ENCODE results near the gene CFDP1. TPM values are rescaled to one million over a fixed set of nuclear protein-coding genes. Genes with fewer than 3 reads are reported as not detected.

Gene CFDP1
- total and polyA plus RNA-seq, 2 donors (not counting 3 experiments of a cell fraction or from before 2014, with no cell fraction given): 17.8 to 53.8 TPM

- no TSS peak for BruUV-seq (replicated peaks)
- Histone ChIP-seq H3K79me2 (ENCODE audit: control insufficient read depth, insufficient read depth, low read length) (peaks cover 2% of the 10 kb centered on the region), H3K4me1 (ENCODE audit: control insufficient read depth, extremely low read depth, insufficient read depth, low read length) (peaks cover 42% of the 10 kb centered on the region), H3K4me2 (ENCODE audit: insufficient read depth, low read length) (no peak overlapping the region), H3K36me3 (ENCODE audit: control insufficient read depth in 2 of 2, extremely low read depth in 1 of 2, insufficient read depth in 2 of 2, low read length in 2 of 2) (no peaks in the 10 kb centered on the region), H3K9me1 (replicated peaks; ENCODE audit: control insufficient read depth, extremely low read depth, insufficient read depth, low read length) (no peaks in the 10 kb centered on the region), H4K20me1 (replicated peaks; ENCODE audit: control insufficient read depth, extremely low read depth, insufficient read depth, low read length) (no peaks in the 10 kb centered on the region), H3K4me3 (replicated peaks in 1 of 3; ENCODE audit: insufficient read depth in 1 of 3, low read depth in 1 of 3, low read length in 3 of 3) (no peak overlapping the region), H3K9me3 (replicated peaks; ENCODE audit: control insufficient read depth, insufficient read depth, low read length) (no peaks in the 10 kb centered on the region), H3K27me3 (ENCODE audit: control insufficient read depth in 2 of 2, insufficient read depth in 2 of 2, low read length in 2 of 2) (no peaks in the 10 kb centered on the region), H2AFZ (ENCODE audit: low read depth, low read length) (no peak overlapping the region), H3K9ac (replicated peaks; ENCODE audit: extremely low read depth, insufficient read depth, low read length) (no peak overlapping the region), H3K27ac (ENCODE audit: insufficient read depth, low read depth, low read length) (no peak overlapping the region)
- DNase-seq (ENCODE audit: low read depth, low spot score): no peak
- ChIA-PET CTCF (interaction anchor here (1.1 to 3.8 kb wide), 3 partner anchors 11 to 33 kb away, joined by 3 to 28 read pairs (median 3); no protein-coding TSS in a partner anchor), POLR2A (no interaction called here)
- dilution Hi-C loops (cut with MboI; ENCODE audit: extremely low pct_ligation_motif_present, low sequenced_read_pairs) (no loop called here), intact Hi-C loops (cut with micrococcal nuclease) (no loop called here)
- FAIRE-seq: no peak
- TF ChIP-seq GATA2 (IDR thresholded peaks at IDR 0.05; ENCODE audit: insufficient read depth, insufficient read length, low read depth, low read length) (no peak), EZH2 (IDR thresholded peaks at IDR 0.05; ENCODE audit: borderline replicate concordance, low read depth, low read length, severe bottlenecking) (no peak), POLR2A (IDR thresholded peaks at IDR 0.05; ENCODE audit: low read depth, low read length) (no peak), MAX (IDR thresholded peaks at IDR 0.05; ENCODE audit: insufficient read depth, insufficient read length) (no peak), JUN (IDR thresholded peaks at IDR 0.05; ENCODE audit: borderline replicate concordance, insufficient read depth, insufficient read length, low read depth) (no peak), FOS (IDR thresholded peaks at IDR 0.05; ENCODE audit: borderline replicate concordance, insufficient read depth, low read length) (no peak), MYC (IDR thresholded peaks at IDR 0.05; ENCODE audit: low read depth, low read length) (no peak), CTCF (IDR thresholded peaks at IDR 0.05; ENCODE audit: extremely low read depth in 1 of 2, insufficient read depth in 1 of 2, low read depth in 1 of 2, low read length in 2 of 2) (no peak), POLR2AphosphoS5 (IDR thresholded peaks at IDR 0.05; ENCODE audit: insufficient read depth, low read depth, low read length) (no peak)
Measured at GRCh38 chr16:75308011-75308410, 125.3 kb downstream of the CFDP1 start.
